GM18870 (cell line): ENCODE data around the gene CRB2.

Source experiments
- ATAC-seq: cut with Tn5 transposase; IDR thresholded peaks from one replicate; pipeline ENCODE4 v1.9.1; 2021; ENCODE audit warnings: moderate library complexity; ENCODE audit not compliant: unreplicated experiment

Gene CRB2

DNA sequence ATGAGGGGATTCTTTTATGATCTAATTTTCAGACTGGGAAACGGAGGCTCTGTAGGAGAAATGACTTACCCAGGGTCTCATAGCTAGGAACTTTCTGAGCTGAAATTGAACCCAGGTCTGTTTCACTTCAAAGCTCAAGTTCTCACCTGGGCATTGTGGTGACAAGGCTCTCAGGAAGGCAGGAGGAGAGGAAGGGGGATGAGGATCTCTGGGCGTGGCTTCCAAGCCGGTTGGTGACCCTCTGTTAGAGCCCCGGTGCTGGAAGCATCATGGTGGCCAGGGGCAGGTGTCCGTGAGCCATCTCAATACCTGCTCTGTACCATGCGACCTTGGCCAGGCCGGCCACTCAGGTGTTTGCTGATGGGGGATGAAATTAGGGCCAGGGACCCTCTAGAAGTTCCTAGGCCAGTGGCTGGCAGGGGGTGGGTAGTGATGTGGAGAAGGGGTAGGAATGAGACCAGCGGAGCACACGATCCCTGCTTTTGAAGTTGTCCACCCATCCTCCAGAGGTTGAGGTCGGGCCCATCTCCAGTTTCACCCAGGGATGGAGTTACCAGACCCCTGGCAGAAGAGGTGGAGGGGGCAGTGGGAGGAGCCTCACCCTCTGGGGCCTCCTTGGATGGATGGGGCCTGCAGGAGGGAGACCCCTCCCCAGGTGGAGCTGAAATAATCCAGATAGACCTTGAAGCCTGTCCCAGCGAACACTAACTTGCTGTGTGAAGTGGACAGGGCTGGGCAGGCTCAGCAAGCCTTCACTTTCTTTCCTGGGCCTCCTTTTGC lies 5.9 kb downstream of the CRB2 start:
- no peak for ATAC-seq

DNA sequence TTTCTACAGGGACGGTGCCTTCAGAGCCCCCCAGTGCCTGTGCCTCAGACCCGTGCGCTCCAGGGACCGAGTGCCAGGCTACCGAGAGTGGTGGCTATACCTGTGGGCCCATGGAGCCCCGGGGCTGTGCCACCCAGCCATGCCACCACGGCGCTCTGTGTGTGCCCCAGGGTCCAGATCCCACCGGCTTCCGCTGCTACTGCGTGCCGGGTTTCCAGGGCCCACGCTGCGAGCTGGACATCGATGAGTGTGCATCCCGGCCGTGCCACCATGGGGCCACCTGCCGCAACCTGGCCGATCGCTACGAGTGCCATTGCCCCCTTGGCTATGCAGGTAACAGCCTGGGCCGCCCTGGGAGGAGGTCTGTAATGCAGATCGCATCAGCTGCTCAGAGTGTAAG lies 6.9 kb downstream of the CRB2 start:
- ATAC-seq: no peak

DNA sequence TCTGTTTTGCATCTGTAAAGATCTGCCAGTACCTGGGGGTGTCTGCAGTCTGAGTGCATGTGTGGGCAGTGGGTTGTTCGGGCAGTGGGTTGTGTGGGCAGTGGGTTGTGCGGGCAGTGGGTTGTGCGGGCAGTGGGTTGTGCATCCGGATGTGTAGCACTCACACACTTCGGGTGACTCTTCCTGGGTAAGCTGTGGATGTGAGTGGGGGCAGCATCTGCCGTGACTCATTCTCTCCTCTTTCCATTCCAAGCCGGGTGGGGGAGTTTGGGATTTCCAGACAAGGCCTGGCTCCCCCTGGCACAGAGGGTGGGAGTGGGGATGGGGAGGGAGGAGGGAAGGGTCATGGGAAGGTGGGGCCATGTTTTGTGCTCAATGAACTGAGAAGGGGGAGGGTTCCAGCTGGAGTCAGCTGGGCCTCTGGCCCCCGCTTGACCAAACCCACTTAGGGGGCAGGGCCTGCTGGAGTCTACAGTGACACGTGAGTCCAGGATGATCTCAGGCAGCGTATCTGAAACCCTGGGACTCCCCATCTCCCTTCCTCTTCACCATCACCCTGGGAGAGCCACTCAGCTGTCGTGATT lies 8.3 kb downstream of the CRB2 start:
- no peak for ATAC-seq

DNA sequence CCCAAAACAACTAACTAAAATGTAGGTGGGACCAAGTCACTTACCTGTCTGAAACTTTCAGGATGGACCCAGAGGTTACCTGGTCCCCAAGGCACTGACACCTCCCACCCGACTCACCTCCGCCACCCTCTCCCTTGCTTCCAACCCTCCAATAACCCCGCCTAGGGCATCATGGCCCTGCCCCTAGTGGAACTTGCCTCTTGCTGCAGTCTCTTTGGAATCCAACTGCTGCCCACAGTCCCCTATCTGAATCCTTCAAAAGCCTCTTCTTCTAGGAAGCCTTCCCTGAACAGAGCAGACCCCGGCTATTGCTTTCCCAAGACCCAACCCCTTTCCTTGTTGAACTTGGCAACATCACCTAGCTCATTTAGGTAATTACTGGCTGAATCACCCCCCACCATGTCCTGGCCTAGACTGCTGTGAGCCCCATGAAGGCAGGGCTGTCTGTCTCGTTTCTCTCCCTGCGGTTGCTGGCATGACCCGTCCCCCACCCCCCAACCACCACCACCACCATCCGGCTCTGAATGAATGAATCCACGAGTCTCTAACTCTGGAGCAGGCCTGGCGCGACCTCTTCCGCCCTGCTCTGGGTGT lies 9.4 kb downstream of the CRB2 start:
- ATAC-seq: no peak

DNA sequence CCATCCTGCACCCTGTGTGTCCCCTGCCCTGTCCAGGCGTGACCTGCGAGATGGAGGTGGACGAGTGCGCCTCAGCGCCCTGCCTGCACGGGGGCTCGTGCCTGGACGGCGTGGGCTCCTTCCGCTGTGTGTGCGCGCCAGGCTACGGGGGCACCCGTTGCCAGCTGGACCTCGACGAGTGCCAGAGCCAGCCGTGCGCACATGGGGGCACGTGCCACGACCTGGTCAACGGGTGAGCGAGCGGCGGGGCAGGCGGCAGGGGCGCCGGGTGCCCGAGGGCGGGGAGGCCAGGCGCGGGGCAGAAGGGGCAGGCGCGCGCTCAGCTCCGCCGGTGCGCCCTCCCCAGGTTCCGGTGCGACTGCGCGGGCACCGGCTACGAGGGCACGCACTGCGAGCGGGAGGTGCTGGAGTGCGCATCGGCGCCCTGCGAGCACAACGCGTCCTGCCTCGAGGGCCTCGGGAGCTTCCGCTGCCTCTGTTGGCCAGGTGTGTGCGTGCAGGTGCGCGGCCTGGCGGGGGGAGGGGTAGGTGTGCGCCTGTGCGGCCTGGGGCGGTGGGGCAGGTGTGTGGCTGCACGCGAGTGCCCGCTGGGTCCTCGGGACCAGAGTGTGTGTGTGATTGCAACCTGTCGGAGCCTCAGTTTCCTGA lies 10.0 kb downstream of the CRB2 start:
- ATAC-seq: no peak

DNA sequence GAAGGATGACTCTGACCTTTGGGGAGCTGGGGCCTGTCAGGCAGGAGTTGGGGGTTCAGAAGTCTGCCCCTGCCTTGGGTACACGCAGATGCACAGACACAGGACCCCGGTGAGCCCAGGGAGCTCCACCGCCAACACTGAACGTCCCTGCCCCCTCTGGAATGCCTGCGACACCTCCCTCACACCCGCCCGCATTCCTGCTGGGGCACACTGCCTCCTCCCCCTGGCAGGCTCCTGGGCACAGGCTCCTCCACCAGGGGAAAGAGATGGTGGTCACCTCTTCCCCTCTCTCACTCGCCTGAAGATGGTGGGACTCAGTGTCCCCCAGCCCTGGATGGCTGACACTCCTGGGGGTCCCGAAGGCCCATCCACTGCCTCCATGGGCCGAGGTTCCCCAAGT lies 12.0 kb downstream of the CRB2 start:
- ATAC-seq: no peak

DNA sequence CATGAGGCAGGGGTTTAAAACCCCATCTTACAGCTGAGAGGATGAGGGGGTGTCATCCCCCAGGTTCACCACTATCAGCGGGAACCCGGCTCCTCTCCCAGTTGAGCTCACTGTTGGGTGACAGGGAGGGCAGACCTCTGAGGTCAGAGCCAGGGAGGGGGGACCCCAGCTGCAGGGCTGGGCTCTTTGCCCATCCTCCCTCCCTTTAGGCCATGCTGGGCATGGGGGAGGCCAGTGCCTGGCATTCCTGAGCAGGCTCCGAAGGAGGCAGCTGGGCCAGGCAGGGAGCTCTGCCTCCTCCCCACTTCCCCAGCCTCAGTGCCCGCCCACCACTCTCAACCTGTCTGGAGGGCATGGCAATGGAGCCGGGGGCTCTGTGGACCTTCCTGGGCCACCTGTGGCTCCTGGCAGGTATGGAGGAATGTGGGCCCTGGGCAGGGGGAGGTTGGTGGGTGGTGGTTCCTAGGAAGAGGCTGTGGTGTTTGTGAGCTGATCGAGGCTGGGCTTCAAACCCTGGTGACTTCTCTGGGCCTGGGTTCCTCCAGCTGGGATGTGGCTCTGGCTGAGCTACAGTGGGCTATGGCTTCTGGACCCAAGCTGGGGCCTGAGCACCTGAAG lies 12.6 kb downstream of the CRB2 start:
- ATAC-seq: no peak

DNA sequence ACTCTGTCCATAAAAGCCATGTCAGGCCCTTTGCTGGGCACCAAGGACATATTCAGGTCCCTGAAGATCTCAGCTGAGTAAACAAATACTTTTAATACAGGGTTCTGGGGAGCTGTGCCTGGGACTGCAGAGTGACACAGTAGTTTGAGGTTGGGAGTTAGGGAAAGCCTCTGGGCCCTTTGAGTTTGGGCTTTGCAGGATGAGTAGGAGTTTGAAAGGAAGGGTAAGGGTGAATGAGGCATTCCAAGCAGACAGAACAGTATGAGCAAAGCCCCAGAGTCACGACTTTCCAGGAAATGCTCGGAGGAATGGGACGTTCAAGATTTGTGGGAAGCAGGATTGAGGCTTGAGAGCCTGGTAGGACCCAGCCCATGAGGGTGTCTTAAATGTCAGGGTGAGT lies 13.3 kb downstream of the CRB2 start:
- no peak for ATAC-seq

DNA sequence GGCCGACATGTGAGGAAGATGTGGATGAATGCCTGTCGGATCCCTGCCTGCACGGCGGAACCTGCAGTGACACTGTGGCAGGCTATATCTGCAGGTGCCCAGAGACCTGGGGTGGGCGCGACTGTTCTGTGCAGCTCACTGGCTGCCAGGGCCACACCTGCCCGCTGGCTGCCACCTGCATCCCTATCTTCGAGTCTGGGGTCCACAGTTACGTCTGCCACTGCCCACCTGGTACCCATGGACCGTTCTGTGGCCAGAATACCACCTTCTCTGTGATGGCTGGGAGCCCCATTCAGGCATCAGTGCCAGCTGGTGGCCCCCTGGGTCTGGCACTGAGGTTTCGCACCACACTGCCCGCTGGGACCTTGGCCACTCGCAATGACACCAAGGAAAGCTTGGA lies 14.1 kb downstream of the CRB2 start:
- ATAC-seq: no peak

DNA sequence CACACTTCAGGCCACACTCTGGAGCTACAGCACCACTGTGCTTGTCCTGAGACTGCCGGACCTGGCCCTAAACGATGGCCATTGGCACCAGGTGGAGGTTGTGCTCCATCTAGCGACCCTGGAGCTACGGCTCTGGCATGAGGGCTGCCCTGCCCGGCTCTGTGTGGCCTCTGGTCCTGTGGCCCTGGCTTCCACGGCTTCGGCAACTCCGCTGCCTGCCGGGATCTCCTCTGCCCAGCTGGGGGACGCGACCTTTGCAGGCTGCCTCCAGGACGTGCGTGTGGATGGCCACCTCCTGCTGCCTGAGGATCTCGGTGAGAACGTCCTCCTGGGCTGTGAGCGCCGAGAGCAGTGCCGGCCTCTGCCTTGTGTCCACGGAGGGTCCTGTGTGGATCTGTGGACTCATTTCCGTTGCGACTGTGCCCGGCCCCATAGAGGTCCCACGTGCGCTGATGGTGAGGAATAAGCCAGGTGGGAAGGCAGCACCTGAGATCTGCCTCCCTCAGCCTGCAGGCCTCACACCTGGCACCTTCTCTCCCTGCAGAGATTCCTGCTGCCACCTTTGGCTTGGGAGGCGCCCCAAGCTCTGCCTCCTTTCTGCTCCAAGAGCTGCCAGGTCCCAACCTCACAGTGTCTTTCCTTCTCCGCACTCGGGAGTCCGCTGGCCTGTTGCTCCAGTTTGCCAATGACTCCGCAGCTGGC lies 14.7 kb downstream of the CRB2 start:
- no peak for ATAC-seq

DNA sequence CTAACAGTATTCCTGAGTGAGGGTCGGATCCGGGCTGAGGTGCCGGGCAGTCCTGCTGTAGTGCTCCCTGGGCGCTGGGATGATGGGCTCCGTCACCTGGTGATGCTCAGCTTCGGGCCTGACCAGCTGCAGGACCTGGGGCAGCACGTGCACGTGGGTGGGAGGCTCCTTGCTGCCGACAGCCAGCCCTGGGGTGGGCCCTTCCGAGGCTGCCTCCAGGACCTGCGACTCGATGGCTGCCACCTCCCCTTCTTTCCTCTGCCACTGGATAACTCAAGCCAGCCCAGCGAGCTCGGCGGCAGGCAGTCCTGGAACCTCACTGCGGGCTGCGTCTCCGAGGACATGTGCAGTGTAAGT lies 15.2 kb downstream of the CRB2 start:
- ATAC-seq: no peak

DNA sequence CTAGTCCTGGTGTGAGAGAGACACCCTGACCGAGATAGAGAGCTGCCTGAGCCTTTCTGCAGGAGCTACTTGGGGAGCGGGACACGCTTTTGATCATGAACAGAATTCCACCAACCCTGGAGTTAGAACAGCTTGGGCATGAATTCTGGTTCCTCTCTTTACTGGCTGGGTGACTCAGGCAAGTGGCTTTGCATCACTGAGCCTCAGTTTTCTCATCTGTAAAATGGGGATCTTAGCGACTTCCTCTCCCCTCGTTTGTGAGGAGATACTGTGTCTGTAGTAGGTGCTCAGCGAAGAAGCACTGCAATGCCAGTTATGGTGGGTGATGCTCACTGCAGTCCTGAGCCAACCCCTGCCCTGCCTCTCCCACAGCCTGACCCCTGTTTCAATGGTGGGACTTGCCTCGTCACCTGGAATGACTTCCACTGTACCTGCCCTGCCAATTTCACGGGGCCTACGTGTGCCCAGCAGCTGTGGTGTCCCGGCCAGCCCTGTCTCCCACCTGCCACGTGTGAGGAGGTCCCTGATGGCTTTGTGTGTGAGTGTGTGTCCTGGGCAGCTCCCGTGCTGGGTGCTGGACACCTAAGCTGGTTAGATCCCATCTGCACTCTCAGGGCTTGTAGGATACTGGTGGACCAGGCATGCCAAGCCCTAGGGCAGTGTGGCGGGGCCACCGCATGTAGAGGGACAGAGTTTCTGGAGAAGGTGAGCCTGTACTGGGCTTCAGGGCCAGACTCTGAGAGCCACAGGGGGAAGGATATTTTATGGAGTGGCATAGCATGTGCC lies 16.0 kb downstream of the CRB2 start:
- no peak for ATAC-seq

DNA sequence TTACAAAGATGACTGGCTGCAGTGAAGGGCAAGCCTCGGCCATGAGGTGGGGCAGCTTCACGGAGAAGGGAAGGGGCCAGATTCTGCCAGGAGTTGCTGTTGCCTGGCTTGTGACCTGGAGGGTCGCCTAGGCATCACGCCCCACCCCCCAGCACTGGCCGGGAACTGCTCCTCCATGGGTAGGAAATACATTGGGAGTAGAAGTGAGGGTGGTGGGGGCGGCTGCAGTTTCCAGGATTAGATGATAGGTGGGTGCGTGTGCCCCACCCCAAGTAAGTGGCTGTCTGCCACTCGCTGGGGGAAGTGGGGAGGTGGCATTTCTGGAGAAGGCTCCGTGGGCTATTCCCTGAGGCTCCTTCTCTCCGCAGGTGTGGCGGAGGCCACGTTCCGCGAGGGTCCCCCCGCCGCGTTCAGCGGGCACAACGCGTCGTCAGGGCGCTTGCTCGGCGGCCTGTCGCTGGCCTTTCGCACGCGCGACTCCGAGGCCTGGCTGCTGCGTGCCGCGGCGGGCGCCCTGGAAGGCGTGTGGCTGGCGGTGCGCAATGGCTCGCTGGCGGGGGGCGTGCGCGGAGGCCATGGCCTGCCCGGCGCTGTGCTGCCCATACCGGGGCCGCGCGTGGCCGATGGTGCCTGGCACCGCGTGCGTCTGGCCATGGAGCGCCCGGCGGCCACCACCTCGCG lies 16.9 kb downstream of the CRB2 start:
- ATAC-seq: no peak

DNA sequence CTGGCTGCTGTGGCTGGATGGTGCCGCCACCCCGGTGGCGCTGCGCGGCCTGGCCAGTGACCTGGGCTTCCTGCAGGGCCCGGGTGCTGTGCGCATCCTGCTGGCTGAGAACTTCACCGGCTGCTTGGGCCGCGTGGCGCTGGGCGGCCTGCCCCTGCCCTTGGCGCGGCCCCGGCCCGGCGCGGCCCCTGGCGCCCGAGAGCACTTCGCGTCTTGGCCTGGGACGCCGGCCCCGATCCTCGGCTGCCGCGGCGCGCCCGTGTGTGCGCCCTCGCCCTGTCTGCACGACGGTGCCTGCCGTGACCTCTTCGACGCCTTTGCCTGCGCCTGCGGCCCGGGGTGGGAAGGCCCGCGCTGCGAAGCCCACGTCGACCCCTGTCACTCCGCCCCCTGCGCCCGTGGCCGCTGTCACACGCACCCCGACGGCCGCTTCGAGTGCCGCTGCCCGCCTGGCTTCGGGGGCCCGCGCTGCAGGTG lies 17.5 kb downstream of the CRB2 start:
- ATAC-seq: no peak

DNA sequence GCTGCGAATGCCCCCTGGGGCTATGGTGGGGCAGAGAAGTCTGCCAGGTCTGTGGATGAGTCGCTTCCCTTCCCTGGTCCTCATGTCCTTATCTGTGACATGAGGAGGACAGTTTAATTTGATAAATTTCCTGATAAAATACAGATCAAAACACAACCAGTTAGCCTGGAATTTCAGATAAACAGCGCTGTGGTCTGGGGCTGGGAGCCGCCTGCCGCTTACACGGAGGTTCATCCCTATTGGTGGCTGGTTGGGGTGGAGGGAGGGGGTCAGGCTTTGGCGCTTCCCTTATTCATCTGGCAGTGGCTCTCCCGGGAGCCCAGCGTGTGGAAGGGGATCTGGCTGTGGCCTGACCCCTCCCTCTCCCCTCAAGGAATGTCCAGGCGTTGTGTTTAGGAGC lies 17.9 kb downstream of the CRB2 start:
- ATAC-seq: no peak

DNA sequence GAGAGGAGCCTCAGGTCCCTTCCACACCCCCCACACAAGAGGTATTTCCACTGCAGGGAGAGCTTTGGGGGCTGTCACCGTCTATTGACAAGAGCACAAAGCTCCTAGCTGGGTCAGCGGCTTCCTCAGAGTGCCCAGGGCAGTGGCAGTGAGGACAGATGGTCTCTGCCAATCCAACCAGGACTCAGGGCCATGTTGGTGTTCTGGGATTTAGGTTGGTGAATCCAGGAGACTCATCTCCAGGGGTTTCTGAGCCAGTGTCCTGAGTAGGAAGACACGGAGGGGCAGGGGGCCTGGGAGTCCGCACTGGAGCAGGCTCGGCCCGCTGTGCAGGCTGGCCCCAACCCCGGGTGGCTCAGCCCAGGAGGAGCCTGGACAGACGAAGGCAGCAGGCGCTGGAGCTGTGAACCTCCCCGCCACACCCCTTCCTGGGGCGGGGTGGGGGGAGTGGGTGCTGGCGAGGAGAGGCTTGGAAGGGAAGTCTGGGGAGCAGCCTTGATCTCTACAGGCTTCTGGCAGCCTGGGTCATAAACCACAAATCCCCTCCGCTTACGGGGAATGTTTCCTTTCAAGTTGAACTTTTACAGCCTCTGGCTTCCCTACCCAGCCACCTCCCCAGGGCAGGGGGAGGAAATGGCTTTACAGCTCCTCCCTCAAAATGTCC lies 19.6 kb downstream of the CRB2 start:
- no peak for ATAC-seq

DNA sequence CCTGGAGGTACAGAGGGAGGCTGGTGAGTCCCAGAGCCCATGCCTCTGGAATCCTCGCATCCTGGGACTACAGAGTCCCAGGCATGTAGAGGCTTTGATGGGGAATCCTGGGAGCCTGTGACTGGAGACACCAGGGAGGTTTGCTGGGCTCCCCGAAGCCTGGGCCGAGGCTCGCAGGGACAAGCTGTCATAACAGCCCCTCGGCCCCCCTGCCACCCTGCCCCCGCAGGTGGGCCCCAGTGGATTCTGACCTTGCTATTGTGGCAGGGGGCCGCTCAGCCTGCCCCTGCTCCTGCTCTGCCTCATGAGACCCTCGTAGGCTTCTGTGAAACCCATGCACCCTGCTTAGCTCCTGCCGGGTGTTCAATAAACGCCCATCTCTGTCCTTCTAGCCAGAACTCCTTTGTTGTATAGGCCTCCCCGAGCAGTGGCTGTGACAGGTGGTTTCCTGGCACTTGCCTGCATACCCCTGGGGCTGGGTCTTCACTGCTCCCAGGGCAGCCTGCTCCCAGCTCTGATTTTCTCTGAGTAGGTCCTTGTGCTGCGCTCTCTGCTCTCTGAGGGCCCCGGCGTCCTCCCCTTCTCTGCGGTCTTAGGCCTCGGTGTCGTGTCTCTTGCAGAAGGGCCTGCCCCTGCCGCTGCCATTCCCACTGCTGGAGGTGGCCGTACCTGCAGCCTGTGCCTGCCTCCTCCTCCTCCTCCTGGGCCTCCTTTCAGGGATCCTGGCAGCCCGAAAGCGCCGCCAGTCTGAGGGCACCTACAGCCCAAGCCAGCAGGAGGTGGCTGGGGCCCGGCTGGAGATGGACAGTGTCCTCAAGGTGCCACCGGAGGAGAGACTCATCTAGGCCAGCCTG lies 20.4 kb downstream of the CRB2 start:
- no peak for ATAC-seq
